Prostate gland (tissue), 2 donors: ENCODE data around the gene ALDH1B1.

Source experiments
- POLR2A ChIP-seq: fragments of 450-650 bp; IDR thresholded peaks from one replicate; pipeline ENCODE4 v1.6.1; 2016; ENCODE audit warnings: antibody characterized with exemption, mild to moderate bottlenecking
- POLR2AphosphoS5 ChIP-seq: sonication (generic); formaldehyde crosslinking; IDR thresholded peaks from one replicate; pipeline ENCODE4 v1.6.1; 2017; ENCODE audit warnings: antibody characterized with exemption
- TF ChIP-seq, protein P1 (sequence below), 4 experiments: fragments of 200-600 bp in 2 of 4; fragments of 450-650 bp in 2 of 4; sonication (generic) in 2 of 4; IDR thresholded peaks; 1 replicate in 3 of 4; 2 replicates in 1 of 4; pipeline ENCODE4 v1.5.1; 2016 to 2019; ENCODE audit warnings: antibody characterized with exemption in 4 of 4, mild to moderate bottlenecking in 2 of 4, moderate library complexity in 2 of 4

DNA sequence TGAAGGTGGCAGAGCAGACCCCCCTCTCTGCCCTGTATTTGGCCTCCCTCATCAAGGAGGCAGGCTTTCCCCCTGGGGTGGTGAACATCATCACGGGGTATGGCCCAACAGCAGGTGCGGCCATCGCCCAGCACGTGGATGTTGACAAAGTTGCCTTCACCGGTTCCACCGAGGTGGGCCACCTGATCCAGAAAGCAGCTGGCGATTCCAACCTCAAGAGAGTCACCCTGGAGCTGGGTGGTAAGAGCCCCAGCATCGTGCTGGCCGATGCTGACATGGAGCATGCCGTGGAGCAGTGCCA, 3.8 kb downstream of the ALDH1B1 start:
- TF ChIP-seq POLR2AphosphoS5 (no peak), POLR2A (no peak)
- TF ChIP-seq, protein P1, sequence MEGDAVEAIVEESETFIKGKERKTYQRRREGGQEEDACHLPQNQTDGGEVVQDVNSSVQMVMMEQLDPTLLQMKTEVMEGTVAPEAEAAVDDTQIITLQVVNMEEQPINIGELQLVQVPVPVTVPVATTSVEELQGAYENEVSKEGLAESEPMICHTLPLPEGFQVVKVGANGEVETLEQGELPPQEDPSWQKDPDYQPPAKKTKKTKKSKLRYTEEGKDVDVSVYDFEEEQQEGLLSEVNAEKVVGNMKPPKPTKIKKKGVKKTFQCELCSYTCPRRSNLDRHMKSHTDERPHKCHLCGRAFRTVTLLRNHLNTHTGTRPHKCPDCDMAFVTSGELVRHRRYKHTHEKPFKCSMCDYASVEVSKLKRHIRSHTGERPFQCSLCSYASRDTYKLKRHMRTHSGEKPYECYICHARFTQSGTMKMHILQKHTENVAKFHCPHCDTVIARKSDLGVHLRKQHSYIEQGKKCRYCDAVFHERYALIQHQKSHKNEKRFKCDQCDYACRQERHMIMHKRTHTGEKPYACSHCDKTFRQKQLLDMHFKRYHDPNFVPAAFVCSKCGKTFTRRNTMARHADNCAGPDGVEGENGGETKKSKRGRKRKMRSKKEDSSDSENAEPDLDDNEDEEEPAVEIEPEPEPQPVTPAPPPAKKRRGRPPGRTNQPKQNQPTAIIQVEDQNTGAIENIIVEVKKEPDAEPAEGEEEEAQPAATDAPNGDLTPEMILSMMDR (IDR thresholded peaks at IDR 0.05), result no peak
